HG02970 (cell line): ENCODE results near the gene NUTF2.
"Not testable (repeated sequence)": the region's sequence is repeated elsewhere in the genome, so short reads cannot be mapped to it uniquely, and the experiment has no call there.

Experiments used
- ATAC-seq: cut with Tn5 transposase; IDR thresholded peaks from one replicate; pipeline ENCODE4 v1.9.1; 2021; ENCODE audit warnings: mild to moderate bottlenecking, moderate library complexity, moderate number of reproducible peaks; ENCODE audit not compliant: unreplicated experiment, low FRiP score

The NUTF2 gene

DNA sequence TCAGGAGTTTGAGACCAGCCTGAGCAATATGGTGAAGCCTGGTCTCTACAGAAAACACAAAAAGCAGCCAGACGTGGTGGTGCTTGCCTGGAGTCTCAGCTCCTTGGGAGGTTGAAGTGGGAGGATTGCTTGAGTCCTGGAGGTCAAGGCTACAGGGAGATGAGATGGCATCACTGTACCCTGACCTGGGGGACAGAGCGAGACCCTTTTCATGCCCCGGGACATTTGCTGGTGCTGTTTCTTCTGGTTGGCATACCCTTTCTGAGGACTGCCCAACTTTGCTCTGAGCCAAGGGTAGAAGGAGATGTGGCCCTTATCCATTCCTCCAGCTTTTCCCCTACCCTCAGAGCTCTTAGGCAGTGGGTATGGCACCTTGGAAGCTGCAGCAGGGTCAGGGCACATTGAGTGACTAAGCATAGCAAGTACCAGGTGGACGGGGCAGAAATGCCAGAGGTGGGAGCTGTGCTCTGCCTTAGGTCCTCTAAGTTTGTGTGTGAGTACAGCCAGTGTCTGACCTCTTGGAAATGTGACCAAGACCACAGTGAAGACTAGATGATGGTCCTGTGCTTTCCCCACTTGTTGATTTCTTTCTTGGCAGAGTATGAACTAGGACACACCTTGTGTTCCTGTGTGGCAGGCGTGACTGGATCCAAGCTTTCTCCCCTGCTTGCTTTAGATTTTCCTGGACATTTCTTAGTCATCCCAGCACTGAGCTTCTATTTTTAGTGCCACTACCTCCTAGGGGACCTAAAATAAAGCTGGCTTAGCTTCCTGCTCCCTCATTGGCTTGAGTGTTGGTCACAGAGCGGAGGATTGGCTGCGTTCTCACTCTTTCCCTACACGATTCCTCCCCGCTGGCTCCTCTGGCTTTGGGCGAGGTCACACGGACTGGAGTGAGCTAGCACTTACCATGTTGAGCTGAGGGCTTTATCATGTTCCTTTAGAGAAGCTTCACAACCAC, 16.2 kb downstream of the NUTF2 start:
- ATAC-seq, result no peak

DNA sequence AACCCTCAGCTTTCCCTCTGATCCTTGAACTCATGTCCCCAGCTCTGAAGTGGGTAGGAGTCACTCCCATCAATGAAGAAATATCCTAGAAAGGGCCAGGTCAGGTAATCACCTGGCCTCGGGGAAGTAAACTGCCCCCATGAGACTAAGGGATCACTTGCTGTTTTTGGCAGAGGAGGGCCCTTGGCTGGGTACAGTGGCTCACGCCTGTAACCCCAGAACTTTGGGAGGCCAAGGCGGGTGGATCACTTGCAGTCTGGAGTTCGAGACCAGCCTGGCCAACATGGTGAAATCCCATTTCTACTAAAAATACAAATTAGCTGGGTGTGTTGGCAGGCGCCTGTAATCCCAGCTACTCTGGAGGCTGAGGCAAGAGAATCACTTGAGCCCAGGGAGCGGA, 17.3 kb downstream of the NUTF2 start:
- ATAC-seq, result not testable (repeated sequence)

DNA sequence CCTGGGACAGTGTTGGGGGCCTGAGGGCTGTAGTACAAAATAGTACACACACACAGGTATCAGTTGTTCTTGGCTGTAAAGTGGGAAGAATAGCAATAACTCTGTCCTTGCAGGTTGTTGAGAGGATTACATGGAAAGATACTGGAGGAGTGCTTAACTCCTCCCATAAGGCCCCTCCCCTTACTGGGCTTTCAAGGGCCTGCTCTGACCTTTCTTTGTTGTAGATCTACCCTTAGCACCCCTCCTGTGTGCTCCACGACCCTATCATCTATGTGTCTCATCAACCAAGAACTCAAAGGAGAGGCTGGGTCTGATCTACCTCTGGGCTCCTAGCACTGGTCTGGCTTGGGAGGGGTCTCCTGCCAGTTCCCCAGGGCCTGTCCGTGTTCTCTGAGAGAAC, 17.9 kb downstream of the NUTF2 start:
- no peak for ATAC-seq

DNA sequence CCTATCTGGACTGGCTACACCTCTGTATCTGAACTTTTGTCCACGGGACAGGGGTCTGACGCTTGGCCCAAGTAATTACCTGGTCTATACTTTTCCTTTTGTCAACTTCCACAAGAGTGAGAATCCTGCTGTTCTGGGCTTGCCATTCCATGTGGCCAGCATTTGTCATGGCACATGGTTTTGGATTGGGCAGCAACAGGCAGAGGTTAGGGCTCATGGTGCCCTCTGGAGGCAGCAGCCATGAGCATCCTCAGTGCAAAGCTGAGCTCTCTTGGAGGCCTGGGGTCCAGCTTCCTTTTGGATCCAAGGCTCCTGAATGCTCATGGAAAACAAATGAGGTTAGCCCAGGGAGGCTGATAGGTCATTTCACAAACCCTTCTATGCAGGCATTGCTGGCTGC, 18.6 kb downstream of the NUTF2 start:
- no peak for ATAC-seq

DNA sequence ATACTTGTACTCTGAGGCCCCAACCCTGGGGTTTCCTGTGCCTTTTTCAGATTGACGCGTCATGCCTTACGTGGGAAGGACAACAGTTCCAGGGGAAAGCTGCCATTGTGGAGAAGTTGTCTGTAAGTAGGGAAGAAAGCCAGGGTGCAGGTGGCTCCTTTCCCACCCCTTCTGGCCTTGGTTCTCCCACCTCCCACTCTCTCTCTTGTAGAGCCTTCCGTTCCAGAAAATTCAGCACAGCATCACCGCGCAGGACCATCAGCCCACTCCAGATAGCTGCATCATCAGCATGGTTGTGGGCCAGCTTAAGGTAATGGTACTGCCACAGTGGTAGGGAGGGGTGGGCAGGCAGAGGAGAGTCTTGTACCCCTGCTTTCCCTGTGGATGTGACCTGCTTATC, 21.6 kb downstream of the NUTF2 start:
- ATAC-seq, result no peak

DNA sequence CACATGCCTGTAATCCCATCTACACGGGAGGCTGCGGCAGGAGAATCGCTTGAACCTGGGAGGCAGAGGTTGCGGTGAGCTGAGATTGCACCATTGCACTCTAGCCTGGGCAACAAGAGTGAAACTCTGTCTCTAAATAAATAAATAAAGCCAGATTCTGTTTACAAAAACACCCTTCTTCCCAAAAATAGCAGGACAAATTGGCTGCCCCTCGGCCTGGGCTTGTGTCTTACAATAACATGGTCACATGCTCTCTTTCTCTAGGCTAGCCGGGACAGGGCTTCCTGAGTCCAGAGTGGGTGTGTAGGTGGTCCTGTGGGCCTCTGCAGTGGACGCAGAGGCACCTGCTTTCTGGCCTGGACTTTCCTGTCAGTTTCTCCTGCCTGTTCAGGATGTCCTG, 22.9 kb downstream of the NUTF2 start:
- no peak for ATAC-seq

- ATAC-seq, result no peak
These were observed 24.5 kb downstream of the NUTF2 start for GRCh38 chr16:67871256-67871655.

GRCh38 chr16:67872131-67872630, 25.4 kb downstream of the NUTF2 start:
- no peak for ATAC-seq

- peak; percentile 86 for ATAC-seq
These were observed 26.1 kb downstream of the NUTF2 start, which contains the start of gene EDC4 for GRCh38 chr16:67872631-67873434. TSS of gene EDC4 (plus strand) at chr16:67873052. CDS start at chr16:67873262, 210 bp downstream.

- no peak for ATAC-seq
These were observed 27.0 kb downstream of the NUTF2 start for GRCh38 chr16:67873435-67874370.

GRCh38 chr16:67874372-67874771, 27.6 kb downstream of the NUTF2 start:
- no peak for ATAC-seq

GRCh38 chr16:67877064-67877463, 30.3 kb downstream of the NUTF2 start:
- no peak for ATAC-seq

DNA sequence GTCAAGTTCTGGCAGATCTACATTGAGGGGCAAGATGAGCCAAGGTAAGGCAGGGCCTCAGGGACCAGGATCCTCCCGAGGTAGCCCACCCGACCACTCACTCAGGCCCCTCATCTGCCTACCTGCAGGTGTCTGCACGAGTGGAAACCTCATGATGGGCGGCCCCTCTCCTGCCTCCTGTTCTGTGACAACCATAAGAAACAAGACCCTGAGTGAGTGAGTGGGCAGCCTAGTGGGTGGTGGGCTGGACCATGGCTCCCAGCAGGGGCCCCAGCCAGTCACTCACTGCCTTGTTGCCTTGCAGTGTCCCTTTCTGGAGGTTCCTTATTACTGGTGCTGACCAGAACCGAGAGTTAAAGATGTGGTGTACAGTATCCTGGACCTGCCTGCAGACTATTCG, 31.5 kb downstream of the NUTF2 start:
- no peak for ATAC-seq

DNA sequence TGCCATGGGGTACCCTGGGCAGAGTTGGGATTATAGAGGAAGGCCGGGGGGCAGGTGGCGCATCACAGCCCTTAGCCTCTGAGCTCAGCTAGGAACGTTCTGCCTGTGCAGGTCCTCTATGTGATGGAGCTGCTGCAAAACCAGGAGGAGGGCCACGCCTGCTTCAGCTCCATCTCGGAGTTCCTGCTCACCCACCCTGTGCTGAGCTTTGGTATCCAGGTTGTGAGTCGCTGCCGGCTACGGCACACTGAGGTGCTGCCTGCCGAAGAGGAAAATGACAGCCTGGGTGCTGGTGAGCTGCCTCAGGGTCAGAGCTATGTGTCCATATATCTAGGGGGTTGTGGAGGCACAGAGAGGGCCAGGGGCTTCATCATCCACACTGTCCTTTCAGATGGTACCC, 32.1 kb downstream of the NUTF2 start:
- no peak for ATAC-seq

DNA sequence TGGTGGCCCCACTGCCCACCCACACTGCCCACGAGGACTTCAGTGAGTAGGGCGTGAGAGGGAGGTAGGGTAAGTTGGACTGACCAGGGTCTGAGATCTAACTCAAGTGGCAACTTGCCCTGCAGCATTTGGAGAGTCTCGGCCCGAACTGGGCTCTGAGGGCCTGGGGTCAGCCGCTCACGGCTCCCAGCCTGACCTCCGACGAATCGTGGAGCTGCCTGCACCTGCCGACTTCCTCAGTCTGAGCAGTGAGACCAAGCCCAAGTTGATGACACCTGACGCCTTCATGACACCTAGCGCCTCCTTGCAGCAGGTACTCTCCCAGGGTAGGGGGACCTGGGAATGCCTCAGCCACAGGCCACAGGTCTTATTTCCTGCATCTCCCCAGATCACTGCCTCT, 32.7 kb downstream of the NUTF2 start:
- no peak for ATAC-seq

DNA sequence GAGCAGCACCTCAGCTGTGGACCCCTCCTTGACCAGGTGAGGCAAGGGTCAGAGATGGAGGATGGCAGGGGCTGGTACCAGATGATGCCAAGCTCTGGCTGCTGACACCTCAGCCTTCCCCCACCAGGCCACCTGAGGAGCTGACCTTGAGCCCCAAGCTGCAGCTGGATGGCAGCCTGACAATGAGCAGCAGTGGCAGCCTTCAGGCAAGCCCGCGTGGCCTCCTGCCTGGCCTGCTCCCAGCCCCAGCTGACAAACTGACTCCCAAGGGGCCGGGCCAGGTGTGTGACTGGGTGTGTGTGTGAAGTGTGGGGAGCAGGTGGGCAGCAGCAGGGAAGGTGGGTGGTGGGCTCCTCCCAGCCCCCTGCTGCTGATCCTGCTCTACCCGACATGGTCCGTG, 33.2 kb downstream of the NUTF2 start:
- ATAC-seq, result no peak

GRCh38 chr16:67880584-67880983, 33.9 kb downstream of the NUTF2 start:
- no peak for ATAC-seq

DNA sequence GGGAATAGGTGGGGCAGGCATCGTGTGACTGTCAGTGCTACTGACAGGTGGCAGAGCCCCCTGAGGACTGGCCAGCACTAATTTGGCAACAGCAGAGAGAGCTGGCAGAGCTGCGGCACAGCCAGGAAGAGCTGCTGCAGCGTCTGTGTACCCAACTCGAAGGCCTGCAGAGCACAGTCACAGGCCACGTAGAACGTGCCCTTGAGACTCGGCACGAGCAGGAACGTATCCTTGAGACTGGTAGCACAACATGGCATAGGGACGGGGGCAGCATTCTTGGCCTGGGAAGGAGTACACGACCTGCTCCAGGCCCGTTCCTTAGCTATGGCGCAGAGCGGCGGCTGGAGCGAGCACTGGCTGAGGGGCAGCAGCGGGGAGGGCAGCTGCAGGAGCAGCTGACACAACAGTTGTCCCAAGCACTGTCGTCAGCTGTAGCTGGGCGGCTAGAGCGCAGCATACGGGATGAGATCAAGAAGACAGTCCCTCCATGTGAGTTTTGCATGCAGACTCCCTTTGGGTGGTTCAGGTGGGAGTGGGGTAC, 35.0 kb downstream of the NUTF2 start:
- ATAC-seq, result no peak

DNA sequence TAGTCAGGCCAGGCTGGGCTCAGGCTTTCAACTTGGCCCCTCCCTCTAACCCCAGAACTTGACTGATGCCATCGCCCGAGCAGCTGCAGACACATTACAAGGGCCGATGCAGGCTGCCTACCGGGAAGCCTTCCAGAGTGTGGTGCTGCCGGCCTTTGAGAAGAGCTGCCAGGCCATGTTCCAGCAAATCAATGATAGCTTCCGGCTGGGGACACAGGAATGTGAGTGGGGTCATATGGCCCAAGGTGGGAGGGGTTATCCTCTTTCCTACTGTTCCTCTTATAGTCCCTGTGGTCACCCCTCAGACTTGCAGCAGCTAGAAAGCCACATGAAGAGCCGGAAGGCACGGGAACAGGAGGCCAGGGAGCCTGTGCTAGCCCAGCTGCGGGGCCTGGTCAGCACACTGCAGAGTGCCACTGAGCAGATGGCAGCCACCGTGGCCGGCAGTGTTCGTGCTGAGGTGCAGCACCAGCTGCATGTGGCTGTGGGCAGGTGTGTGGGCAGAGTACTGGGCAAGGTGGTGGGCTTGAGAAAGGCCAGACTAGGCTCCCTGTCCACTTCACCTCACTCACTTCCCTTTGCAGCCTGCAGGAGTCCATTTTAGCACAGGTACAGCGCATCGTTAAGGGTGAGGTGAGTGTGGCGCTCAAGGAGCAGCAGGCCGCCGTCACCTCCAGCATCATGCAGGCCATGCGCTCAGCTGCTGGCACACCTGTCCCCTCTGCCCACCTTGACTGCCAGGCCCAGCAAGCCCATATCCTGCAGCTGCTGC, 35.8 kb downstream of the NUTF2 start:
- no peak for ATAC-seq
